CD14-positive monocyte (primary cell): Measurements from ENCODE around the gene SEL1L3. TPM values are rescaled to one million over a fixed set of nuclear protein-coding genes. Genes with fewer than 3 reads are reported as not detected.

Experiments used
- DNase-seq, 3 donors: peaks; one replicate each; pipeline ENCODE4 v3.0.0-alpha.2; 2011 to 2022
- H2AFZ ChIP-seq: 2 replicates; pipeline ENCODE4 v1.6.0; 2012; ENCODE audit warnings: mild to moderate bottlenecking, low read depth, low read length, inconsistent platforms; ENCODE audit not compliant: insufficient read depth, poor library complexity, severe bottlenecking
- H3K27ac ChIP-seq, 2 donors: 1 replicate in 1 of 2; 2 replicates in 1 of 2; pipeline ENCODE4 v1.5.1; 2012 to 2013; ENCODE audit warnings: low read length in 2 of 2, control low read depth in 1 of 2, inconsistent platforms in 1 of 2, low read depth in 1 of 2, mild to moderate bottlenecking in 1 of 2
- H3K27me3 ChIP-seq, 2 donors: one replicate each; pipeline versions ENCODE4 v1.6.0 to v1.6.1; 2011 to 2013; ENCODE audit warnings: low read length in 2 of 2; ENCODE audit not compliant: control insufficient read depth in 2 of 2, insufficient read depth in 2 of 2
- H3K36me3 ChIP-seq, 2 donors: replicated peaks in 1 of 2; 1 replicate in 1 of 2; 2 replicates in 1 of 2; pipeline versions ENCODE4 v1.5.1 to v1.6.1; 2012 to 2013; ENCODE audit warnings: low read length in 2 of 2, control low read depth in 1 of 2, inconsistent platforms in 1 of 2, mild to moderate bottlenecking in 1 of 2; ENCODE audit not compliant: insufficient read depth in 2 of 2, control insufficient read depth in 1 of 2
- H3K4me1 ChIP-seq, 2 donors: 1 replicate in 1 of 2; 2 replicates in 1 of 2; pipeline versions ENCODE4 v1.5.1 to v1.6.1; 2012 to 2013; ENCODE audit warnings: low read length in 2 of 2, control low read depth in 1 of 2, inconsistent platforms in 1 of 2, mild to moderate bottlenecking in 1 of 2, moderate library complexity in 1 of 2; ENCODE audit not compliant: insufficient read depth in 2 of 2, control insufficient read depth in 1 of 2
- H3K4me2 ChIP-seq: replicated peaks from 2 replicates; pipeline ENCODE3; 2012; ENCODE audit warnings: low read length, moderate library complexity, mild to moderate bottlenecking; ENCODE audit not compliant: poor library complexity, severe bottlenecking; ENCODE audit errors: extremely low read depth
- H3K4me3 ChIP-seq, 3 experiments: fragments of 200-600 bp in 1 of 3; sonication (generic) in 1 of 3; replicated peaks in 1 of 3; 1 replicate in 2 of 3; 2 replicates in 1 of 3; pipeline ENCODE4 v1.5.1; 2011 to 2013; ENCODE audit warnings: low read length in 3 of 3, mild to moderate bottlenecking in 3 of 3, control low read depth in 2 of 3, low read depth in 2 of 3, inconsistent platforms in 1 of 3, moderate library complexity in 1 of 3
- H3K79me2 ChIP-seq: 2 replicates; pipeline ENCODE4 v1.6.0; 2012; ENCODE audit warnings: mild to moderate bottlenecking, control low read depth, inconsistent platforms, low read length, moderate library complexity; ENCODE audit not compliant: insufficient read depth
- H3K9ac ChIP-seq: 2 replicates; pipeline ENCODE4 v1.6.0; 2017; ENCODE audit warnings: low read length, mild to moderate bottlenecking; ENCODE audit not compliant: insufficient read depth, poor library complexity, severe bottlenecking
- H3K9me3 ChIP-seq, 2 donors: replicated peaks in 1 of 2; 1 replicate in 1 of 2; 2 replicates in 1 of 2; pipeline versions ENCODE4 v1.5.1 to v1.6.1; 2012 to 2013; ENCODE audit warnings: low read length in 2 of 2, control low read depth in 1 of 2; ENCODE audit not compliant: control insufficient read depth in 1 of 2, insufficient read depth in 1 of 2
- H4K20me1 ChIP-seq: 2 replicates; pipeline ENCODE4 v1.6.0; 2012; ENCODE audit warnings: mild to moderate bottlenecking, low read length, control low read depth, moderate library complexity; ENCODE audit not compliant: insufficient read depth
- H3K27ac Mint-ChIP-seq, 7 donors: one replicate each; pipeline ENCODE4 v1.8.0; 2020; ENCODE audit warnings: mild to moderate bottlenecking in 7 of 7, mixed read lengths in 7 of 7, moderate library complexity in 6 of 7, inconsistent platforms in 2 of 7
- H3K27me3 Mint-ChIP-seq, 3 donors: one replicate each; pipeline ENCODE4 v1.8.0; 2021 to 2022; ENCODE audit warnings: low read depth in 3 of 3, mild to moderate bottlenecking in 3 of 3, mixed read lengths in 3 of 3, moderate library complexity in 3 of 3, inconsistent platforms in 1 of 3
- H3K36me3 Mint-ChIP-seq, 2 donors: one replicate each; pipeline ENCODE4 v1.8.0; 2020; ENCODE audit warnings: mixed read lengths in 2 of 2, inconsistent platforms in 1 of 2, mild to moderate bottlenecking in 1 of 2
- H3K4me1 Mint-ChIP-seq: one replicate; pipeline ENCODE4 v1.8.0; 2020; ENCODE audit warnings: mild to moderate bottlenecking, mixed read lengths
- H3K4me3 Mint-ChIP-seq, 2 donors: one replicate each; pipeline ENCODE4 v1.8.0; 2020; ENCODE audit warnings: mild to moderate bottlenecking in 2 of 2, mixed read lengths in 2 of 2, moderate library complexity in 1 of 2
- H3K9me3 Mint-ChIP-seq, 7 donors: one replicate each; pipeline ENCODE4 v1.8.0; 2020 to 2022; ENCODE audit warnings: mixed read lengths in 7 of 7, mild to moderate bottlenecking in 6 of 7, moderate library complexity in 6 of 7, inconsistent platforms in 2 of 7
- CTCF ChIP-seq: fragments of 200-600 bp; IDR thresholded peaks from one replicate; pipeline ENCODE4 v1.8.0; 2022; ENCODE audit warnings: antibody characterized with exemption, mild to moderate bottlenecking
- WGBS: methylation state at CpG from one replicate; pipeline ENCODE4 v1.1.5; 2013; ENCODE audit warnings: missing lambda C conversion rate; ENCODE audit not compliant: insufficient coverage; 5-methylcytosine and 5-hydroxymethylcytosine counted together
- intact Hi-C, 2 donors: fragments of 100-400 bp; cut with micrococcal nuclease; formaldehyde crosslinking; loops; one replicate each; pipeline versions ENCODE4 v1.15.0 to v1.15.1; 2023
- polyA plus RNA-seq, 3 donors: library from polyadenylated mRNA; depleted of rRNA in 1 of 3; unstranded in 2 of 3; stranded (reverse) in 1 of 3; fragments of 300-500 nt in 2 of 3; fragments of >200 nt in 1 of 3; fragmentation: Illumina TruSeq in 2 of 3; gene quantifications; 1 replicate in 2 of 3; 2 replicates in 1 of 3; pipeline ENCODE4 v1.2.3, GENCODE V29; 2012 to 2021

The SEL1L3 gene
- polyA plus RNA-seq, 3 donors, result 0.61 to 2.2 (median 1.7) TPM

- H3K27me3 Mint-ChIP-seq, result no peaks in the 10 kb centered on the region
- no peak for DNase-seq
- peaks cover 0 to 6% of the 10 kb centered on the region in 2 donors for H3K36me3 Mint-ChIP-seq
- H3K9me3 Mint-ChIP-seq, result no peaks in the 10 kb centered on the region
- H3K4me3 ChIP-seq, result no peak overlapping the region
- no peaks in the 10 kb centered on the region for H3K4me1 ChIP-seq
- no peak overlapping the region for H3K27ac Mint-ChIP-seq
- H3K27ac ChIP-seq, result no peak overlapping the region
- TF ChIP-seq CTCF, result no peak
- H2AFZ ChIP-seq, result no peak overlapping the region
- 100% methylated on average over 2 of the region's 3 CpGs for WGBS
- intact Hi-C loops, result no loop called here
- peaks cover 0 to 6% of the 10 kb centered on the region in 2 donors for H3K36me3 ChIP-seq
- no peaks in the 10 kb centered on the region for H3K4me1 Mint-ChIP-seq
- H4K20me1 ChIP-seq, result no peaks in the 10 kb centered on the region
- no peak overlapping the region for H3K4me2 ChIP-seq
- H3K9me3 ChIP-seq, result no peaks in the 10 kb centered on the region
- H3K9ac ChIP-seq, result no peak overlapping the region
- H3K79me2 ChIP-seq, result no peaks in the 10 kb centered on the region
- H3K4me3 Mint-ChIP-seq, result no peak overlapping the region
- no peaks in the 10 kb centered on the region for H3K27me3 ChIP-seq
These were observed 59.0 kb downstream of the SEL1L3 start for GRCh38 chr4:25803720-25804225.

- Histone ChIP-seq H2AFZ (no peak overlapping the region), H3K9ac (no peak overlapping the region), H3K36me3 (peaks cover 0 to 6% of the 10 kb centered on the region in 2 donors), H3K4me3 (no peak overlapping the region), H4K20me1 (no peaks in the 10 kb centered on the region), H3K4me2 (no peak overlapping the region), H3K9me3 (no peaks in the 10 kb centered on the region), H3K27ac (no peak overlapping the region), H3K27me3 (no peaks in the 10 kb centered on the region), H3K79me2 (no peaks in the 10 kb centered on the region), H3K4me1 (no peaks in the 10 kb centered on the region)
- Mint-ChIP-seq H3K4me1 (no peaks in the 10 kb centered on the region), H3K36me3 (peaks cover 0 to 6% of the 10 kb centered on the region in 2 donors), H3K27ac (no peak overlapping the region), H3K9me3 (peaks cover 0 to 1% (median 0%) of the 10 kb centered on the region in 7 donors), H3K4me3 (no peak overlapping the region), H3K27me3 (peaks cover 1 to 3% (median 1%) of the 10 kb centered on the region in 3 donors)
- no peak for DNase-seq
- intact Hi-C loops, result no loop called here
- TF ChIP-seq CTCF, result no peak
These were observed 61.2 kb downstream of the SEL1L3 start for GRCh38 chr4:25801594-25801993.
